ENCODE results near the gene EPN1.

Gene EPN1

GRCh38 chr19:55679343-55680257 is 4.6 kb downstream of the EPN1 start:
- DNase-seq (ENCODE audit: low spot score), result no peak

- no peak for DNase-seq (ENCODE audit: low spot score)
Measured at GRCh38 chr19:55680339-55681130, 5.5 kb downstream of the EPN1 start.

- no peak for DNase-seq (ENCODE audit: low spot score)
Measured at GRCh38 chr19:55681131-55682092, 6.4 kb downstream of the EPN1 start.

- no peak for DNase-seq (ENCODE audit: low spot score)
Measured at GRCh38 chr19:55683449-55684261, 8.6 kb downstream of the EPN1 start.

GRCh38 chr19:55684946-55685681 is 10.1 kb downstream of the EPN1 start:
- no peak for DNase-seq (ENCODE audit: low spot score)

GRCh38 chr19:55685776-55686175 is 10.8 kb downstream of the EPN1 start:
- DNase-seq (ENCODE audit: low spot score), result no peak

- DNase-seq (ENCODE audit: low spot score), result no peak
Measured at GRCh38 chr19:55686311-55687050, 11.5 kb downstream of the EPN1 start.

GRCh38 chr19:55687281-55688201 is 12.5 kb downstream of the EPN1 start:
- DNase-seq (ENCODE audit: low spot score), result no peak

GRCh38 chr19:55688422-55689218 is 13.6 kb downstream of the EPN1 start:
- no peak for DNase-seq (ENCODE audit: low spot score)

GRCh38 chr19:55689411-55690108 is 14.5 kb downstream of the EPN1 start:
- DNase-seq (ENCODE audit: low spot score), result no peak

GRCh38 chr19:55690109-55690768 is 15.2 kb downstream of the EPN1 start:
- DNase-seq (ENCODE audit: low spot score), result no peak

GRCh38 chr19:55690769-55691545 is 15.9 kb downstream of the EPN1 start:
- DNase-seq (ENCODE audit: low spot score), result no peak

- DNase-seq (ENCODE audit: low spot score), result no peak
Measured at GRCh38 chr19:55691561-55692481, 16.8 kb downstream of the EPN1 start.

- no peak for DNase-seq (ENCODE audit: low spot score)
Measured at GRCh38 chr19:55692681-55693081, 17.7 kb downstream of the EPN1 start.
